Ovary (tissue), 3 donors: ENCODE measurements around the gene ARPC1A.
"Not testable (repeated sequence)": the region's sequence is repeated elsewhere in the genome, so short reads cannot be mapped to it uniquely, and the experiment has no call there.

Source experiments
- EP300 ChIP-seq: sonication (generic); formaldehyde crosslinking; IDR thresholded peaks from one replicate; pipeline ENCODE4 v1.6.1; 2017; ENCODE audit warnings: antibody characterized with exemption
- TF ChIP-seq, protein P1 (sequence below), 3 donors: fragments of 450-650 bp in 2 of 3; fragments of 200-600 bp in 1 of 3; IDR thresholded peaks; one replicate each; pipeline versions ENCODE4 v1.5.1 to v1.8.0; 2016 to 2022; ENCODE audit warnings: antibody characterized with exemption in 3 of 3, mild to moderate bottlenecking in 1 of 3
- donor health status: DM: no; HTN: no; CAD: no.

GRCh38 chr7:99322659-99323058 is 3.0 kb upstream of the ARPC1A start:
- TF ChIP-seq, protein P1, sequence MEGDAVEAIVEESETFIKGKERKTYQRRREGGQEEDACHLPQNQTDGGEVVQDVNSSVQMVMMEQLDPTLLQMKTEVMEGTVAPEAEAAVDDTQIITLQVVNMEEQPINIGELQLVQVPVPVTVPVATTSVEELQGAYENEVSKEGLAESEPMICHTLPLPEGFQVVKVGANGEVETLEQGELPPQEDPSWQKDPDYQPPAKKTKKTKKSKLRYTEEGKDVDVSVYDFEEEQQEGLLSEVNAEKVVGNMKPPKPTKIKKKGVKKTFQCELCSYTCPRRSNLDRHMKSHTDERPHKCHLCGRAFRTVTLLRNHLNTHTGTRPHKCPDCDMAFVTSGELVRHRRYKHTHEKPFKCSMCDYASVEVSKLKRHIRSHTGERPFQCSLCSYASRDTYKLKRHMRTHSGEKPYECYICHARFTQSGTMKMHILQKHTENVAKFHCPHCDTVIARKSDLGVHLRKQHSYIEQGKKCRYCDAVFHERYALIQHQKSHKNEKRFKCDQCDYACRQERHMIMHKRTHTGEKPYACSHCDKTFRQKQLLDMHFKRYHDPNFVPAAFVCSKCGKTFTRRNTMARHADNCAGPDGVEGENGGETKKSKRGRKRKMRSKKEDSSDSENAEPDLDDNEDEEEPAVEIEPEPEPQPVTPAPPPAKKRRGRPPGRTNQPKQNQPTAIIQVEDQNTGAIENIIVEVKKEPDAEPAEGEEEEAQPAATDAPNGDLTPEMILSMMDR (IDR thresholded peaks at IDR 0.05), result not testable (repeated sequence)
- not testable (repeated sequence) for TF ChIP-seq EP300
